D721Med (cell line): Measurements from ENCODE around the gene CMYA5.

Experiments
- DNase-seq: peaks from one replicate; pipeline ENCODE4 v3.0.0; 2011; ENCODE audit warnings: low spot score; ENCODE audit not compliant: insufficient read length
- FAIRE-seq: peaks from 2 replicates; lab custom pipeline; 2011; peaks lifted over from hg19 to GRCh38; lab: Jason Lieb, UNC
- TF ChIP-seq, protein P1 (sequence below): IDR thresholded peaks from 2 replicates; pipeline ENCODE4 v1.5.1; 2012; ENCODE audit warnings: mild to moderate bottlenecking, control low read depth; ENCODE audit not compliant: insufficient read depth; ENCODE audit errors: missing control alignments

The CMYA5 gene

DNA sequence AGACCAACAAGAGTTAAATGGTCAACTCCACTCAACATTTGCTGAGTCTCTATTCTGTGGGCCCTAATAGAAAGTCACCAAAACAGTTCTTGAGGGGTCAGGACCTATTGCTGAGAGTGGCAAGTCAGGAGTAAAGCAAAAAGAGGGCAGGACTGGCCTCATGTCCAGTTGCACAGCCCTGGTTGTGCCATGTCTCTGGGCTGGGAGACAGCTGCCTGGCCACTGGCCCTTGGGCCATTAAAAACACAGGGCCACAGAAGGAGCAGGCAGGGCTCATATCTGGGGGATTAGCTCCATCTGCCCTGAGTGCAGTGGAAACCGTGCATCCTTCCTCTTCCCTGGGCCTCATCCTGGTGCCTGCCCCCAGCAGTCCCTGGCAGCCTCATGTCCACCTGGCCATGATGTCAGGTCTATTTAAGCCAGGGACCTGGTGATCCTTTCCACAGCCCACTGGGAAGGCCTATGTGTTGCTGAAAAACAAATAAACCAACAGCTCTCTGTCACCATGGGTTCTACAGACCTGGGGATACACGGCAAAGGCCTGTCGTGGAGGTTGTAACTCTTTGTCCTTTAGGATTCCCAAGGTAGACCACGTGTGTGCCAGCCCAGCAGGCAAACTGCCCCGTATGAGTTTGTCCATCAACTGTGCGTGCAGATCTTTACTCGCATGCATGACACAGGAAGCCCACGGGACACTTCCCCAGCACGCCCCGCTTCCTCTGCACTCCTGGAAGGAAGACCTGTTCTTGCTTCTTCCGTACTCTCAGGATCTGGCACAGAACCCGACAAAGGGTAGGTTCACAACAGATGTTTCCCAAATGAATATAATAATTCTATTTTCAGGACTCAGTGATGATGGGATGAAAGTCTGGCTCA lies 152.6 kb downstream of the CMYA5 start:
- FAIRE-seq: no peak
- TF ChIP-seq, protein P1, sequence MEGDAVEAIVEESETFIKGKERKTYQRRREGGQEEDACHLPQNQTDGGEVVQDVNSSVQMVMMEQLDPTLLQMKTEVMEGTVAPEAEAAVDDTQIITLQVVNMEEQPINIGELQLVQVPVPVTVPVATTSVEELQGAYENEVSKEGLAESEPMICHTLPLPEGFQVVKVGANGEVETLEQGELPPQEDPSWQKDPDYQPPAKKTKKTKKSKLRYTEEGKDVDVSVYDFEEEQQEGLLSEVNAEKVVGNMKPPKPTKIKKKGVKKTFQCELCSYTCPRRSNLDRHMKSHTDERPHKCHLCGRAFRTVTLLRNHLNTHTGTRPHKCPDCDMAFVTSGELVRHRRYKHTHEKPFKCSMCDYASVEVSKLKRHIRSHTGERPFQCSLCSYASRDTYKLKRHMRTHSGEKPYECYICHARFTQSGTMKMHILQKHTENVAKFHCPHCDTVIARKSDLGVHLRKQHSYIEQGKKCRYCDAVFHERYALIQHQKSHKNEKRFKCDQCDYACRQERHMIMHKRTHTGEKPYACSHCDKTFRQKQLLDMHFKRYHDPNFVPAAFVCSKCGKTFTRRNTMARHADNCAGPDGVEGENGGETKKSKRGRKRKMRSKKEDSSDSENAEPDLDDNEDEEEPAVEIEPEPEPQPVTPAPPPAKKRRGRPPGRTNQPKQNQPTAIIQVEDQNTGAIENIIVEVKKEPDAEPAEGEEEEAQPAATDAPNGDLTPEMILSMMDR: no peak
- no peak for DNase-seq

DNA sequence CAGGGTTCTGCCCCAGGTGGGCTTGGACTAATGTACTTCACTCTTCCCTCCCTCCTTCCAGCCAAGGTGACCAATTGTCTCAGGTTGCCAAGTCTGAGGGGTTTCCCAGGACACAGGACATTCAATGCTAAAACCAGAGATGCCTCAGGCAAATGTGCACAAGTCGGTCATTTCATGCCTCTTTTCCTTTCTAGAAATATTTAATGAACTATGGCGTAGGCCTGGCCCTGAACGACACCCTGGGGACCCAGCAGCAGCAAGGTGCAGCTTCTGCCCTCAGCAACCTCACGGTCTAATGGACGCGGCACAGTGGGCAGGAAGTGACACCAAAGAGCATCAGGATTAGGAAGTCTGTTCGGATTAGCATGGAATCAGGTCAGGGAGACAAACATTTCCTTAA lies 153.4 kb downstream of the CMYA5 start:
- FAIRE-seq: no peak
- no peak for DNase-seq
- TF ChIP-seq, protein P1: no peak

GRCh38 chr5:79843450-79844388 lies 154.1 kb downstream of the CMYA5 start:
- TF ChIP-seq, protein P1: no peak
- FAIRE-seq (no peak), DNase-seq (no peak)

DNA sequence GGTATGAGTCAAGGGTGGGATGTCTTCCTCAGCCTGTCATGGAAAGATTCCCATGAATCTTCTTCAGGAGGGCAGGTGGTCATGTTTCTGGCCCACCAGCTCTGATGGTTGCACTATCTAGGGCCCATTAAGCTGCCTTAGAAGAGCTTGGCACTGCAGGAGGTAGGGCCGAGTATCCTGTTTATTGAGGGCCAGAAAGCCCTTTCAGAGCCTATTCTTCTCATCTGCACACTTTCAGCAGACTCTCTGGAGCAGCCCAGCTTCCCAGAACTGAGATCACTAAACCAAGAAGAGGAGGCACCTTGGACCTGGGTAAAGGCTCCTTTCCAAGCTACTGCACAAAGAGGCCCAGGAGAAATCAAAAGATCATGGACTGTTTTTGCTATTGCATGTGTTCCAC lies 154.9 kb downstream of the CMYA5 start:
- TF ChIP-seq, protein P1: no peak
- DNase-seq (no peak), FAIRE-seq (no peak)

- TF ChIP-seq, protein P1: no peak
- FAIRE-seq (no peak), DNase-seq (no peak)
Observed at GRCh38 chr5:79845448-79846197, 156.0 kb downstream of the CMYA5 start.

DNA sequence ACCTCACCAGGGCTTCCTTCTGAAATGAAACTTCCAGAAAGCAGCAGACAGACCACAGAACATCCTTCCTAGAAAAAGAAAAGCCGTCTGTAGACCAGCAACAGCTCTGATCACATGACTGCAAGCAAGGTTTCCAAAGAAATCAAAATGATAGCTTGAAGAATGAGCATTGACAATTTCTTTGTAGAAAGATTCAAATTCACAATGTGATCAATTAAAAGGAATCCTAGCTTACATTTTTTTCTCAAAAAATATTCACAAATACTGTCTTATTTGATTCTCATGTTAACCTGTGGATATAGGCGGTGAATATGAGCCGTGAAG lies 156.5 kb downstream of the CMYA5 start:
- FAIRE-seq: no peak
- no peak for DNase-seq
- TF ChIP-seq, protein P1: no peak
